ENCODE results near the gene CCDC195. TPM values are rescaled to one million over a fixed set of nuclear protein-coding genes. Genes with fewer than 3 reads are reported as not detected.

The CCDC195 gene
- total and polyA plus RNA-seq, 2 of the 4 experiments (the other 2 are of a cell fraction) = not detected

GRCh38 chr2:224734949-224735348 lies 18.8 kb upstream of the CCDC195 start:
- no peaks in the 10 kb centered on the region for H3K9me1 ChIP-seq (ENCODE audit: insufficient read depth, low read length)

More at GRCh38 chr2:224734949-224735348, 18.8 kb upstream of the CCDC195 start:
- Histone ChIP-seq H3K27ac (ENCODE audit: insufficient read depth, low read length) (no peak overlapping the region), H3K4me3 (ENCODE audit: insufficient read depth, low read depth, low read length) (no peak overlapping the region), H3K9me3 (ENCODE audit: control insufficient read depth, insufficient read depth, low read length) (peaks cover 8% of the 10 kb centered on the region), H3K27me3 (ENCODE audit: control insufficient read depth, insufficient read depth, low read length) (no peaks in the 10 kb centered on the region), H3K56ac (ENCODE audit: extremely low read depth, insufficient read depth, low read length) (no peak overlapping the region), H2AK5ac (ENCODE audit: low read depth, low read length) (no peak overlapping the region), H3K36me3 (ENCODE audit: control insufficient read depth, insufficient read depth, low read length) (no peaks in the 10 kb centered on the region), H2BK120ac (ENCODE audit: low read depth, low read length) (no peak overlapping the region), H2BK15ac (ENCODE audit: low read depth, low read length) (no peak overlapping the region), H3K4ac (ENCODE audit: low read depth, low read length) (no peak overlapping the region), H4K91ac (ENCODE audit: insufficient read depth, low read depth, low read length) (no peak overlapping the region), H2BK5ac (ENCODE audit: low read depth, low read length, poor library complexity, severe bottlenecking) (no peak overlapping the region), H3K23ac (ENCODE audit: low read depth, low read length) (no peak overlapping the region), H3K18ac (ENCODE audit: low read depth, low read length) (no peak overlapping the region), H3K4me2 (ENCODE audit: low read depth, low read length) (no peak overlapping the region), H2AK9ac (replicated peaks; ENCODE audit: low read depth, low read length, poor library complexity) (no peak overlapping the region), H3K79me1 (ENCODE audit: low read depth in 1 of 2, low read length in 2 of 2) (no peaks in the 10 kb centered on the region), H3K4me1 (ENCODE audit: control insufficient read depth, insufficient read depth, low read length) (no peaks in the 10 kb centered on the region), H2BK20ac (ENCODE audit: low read depth, low read length) (no peak overlapping the region), H2AFZ (replicated peaks; ENCODE audit: low read length, poor library complexity) (no peak overlapping the region), H3K9ac (ENCODE audit: low read depth, low read length) (no peak overlapping the region), H4K5ac (ENCODE audit: low read depth, low read length) (no peak overlapping the region), H4K20me1 (ENCODE audit: insufficient read depth, low read length) (no peaks in the 10 kb centered on the region), H3K14ac (replicated peaks; ENCODE audit: low read depth, low read length) (no peak overlapping the region), H4K8ac (ENCODE audit: low read depth in 2 of 2, low read length in 2 of 2) (no peak overlapping the region)
- intact Hi-C loops (cut with micrococcal nuclease) (no loop called here), in situ Hi-C loops (cut with MboI; ENCODE audit: low sequenced_read_pairs) (no loop called here), dilution Hi-C loops (cut with HindIII; ENCODE audit: low sequenced_read_pairs, unreplicated experiment) (no loop called here)
- ChIA-PET POLR2A (ENCODE audit: unreplicated experiment) (no interaction called here), CTCF (interaction anchor here (0.6 kb wide), 1 partner anchor 1608 kb away, joined by 3 read pairs; no protein-coding TSS in a partner anchor)
- no peak for TF ChIP-seq MXI1 (IDR thresholded peaks at IDR 0.05; ENCODE audit: borderline replicate concordance, low read depth, low read length)
- TF ChIP-seq BHLHE40 (IDR thresholded peaks at IDR 0.05; ENCODE audit: low read depth, low read length) = no peak
- no peak for TF ChIP-seq ELK1 (IDR thresholded peaks at IDR 0.05; ENCODE audit: borderline replicate concordance, low read depth, low read length)
- TF ChIP-seq MAFK (IDR thresholded peaks at IDR 0.05; ENCODE audit: low read depth, low read length) = no peak
- TF ChIP-seq RFX5 (IDR thresholded peaks at IDR 0.05; ENCODE audit: low read depth, low read length) = no peak
- TF ChIP-seq POLR2A (IDR thresholded peaks at IDR 0.05; ENCODE audit: low read depth, low read length) = no peak
- no peak for TF ChIP-seq RCOR1 (IDR thresholded peaks at IDR 0.05; ENCODE audit: insufficient replicate concordance, low read length)
- no peak for TF ChIP-seq NFE2L2 (IDR thresholded peaks at IDR 0.05; ENCODE audit: low read depth, low read length)
- no peak for TF ChIP-seq SMC3 (IDR thresholded peaks at IDR 0.05; ENCODE audit: low read depth, low read length)
- TF ChIP-seq CTCF (conservative IDR thresholded peaks at IDR 0.05; ENCODE audit: low read depth, low read length) = no peak
- no TSS peak for BruUV-seq (replicated peaks)
- DNase-seq (no peak), ATAC-seq (ENCODE audit: low read depth) (no peak)
- WGBS, 2 experiments (ENCODE audit: extremely low coverage in 2 of 2, insufficient read length in 1 of 2) = no CpG with 5 or more reads among the region's 1 CpG

Data from IMR-90 (cell line).